ENCODE measurements around the gene RAMACL.

RAMACL gene

GRCh38 chr6:166619912-166620311 is 33.4 kb upstream of the RAMACL start:
- peaks cover 18% of the 10 kb centered on the region for H3K36me3 ChIP-seq
- no peaks in the 10 kb centered on the region for H3K27me3 ChIP-seq
- no peak overlapping the region for H3K27ac ChIP-seq
- no peaks in the 10 kb centered on the region for H3K9me3 ChIP-seq
- TF ChIP-seq CTCF (IDR thresholded peaks at IDR 0.05): no peak
- H3K4me1 ChIP-seq (ENCODE audit: control insufficient read depth in 1 of 2, insufficient read depth in 1 of 2, low read depth in 1 of 2, low read length in 1 of 2): peaks cover 0 to 22% of the 10 kb centered on the region in 2 experiments
- no peak overlapping the region for H3K4me3 ChIP-seq (ENCODE audit: low read depth in 1 of 2, low read length in 1 of 2)

GRCh38 chr6:166618866-166619761 is 32.6 kb upstream of the RAMACL start:
- H3K4me1 ChIP-seq (ENCODE audit: control insufficient read depth in 1 of 2, insufficient read depth in 1 of 2, low read depth in 1 of 2, low read length in 1 of 2): peaks cover 0 to 14% of the 10 kb centered on the region in 2 experiments
- peaks cover 18% of the 10 kb centered on the region for H3K36me3 ChIP-seq
- no peak for TF ChIP-seq CTCF (IDR thresholded peaks at IDR 0.05)
- no peaks in the 10 kb centered on the region for H3K27me3 ChIP-seq
- no peak overlapping the region for H3K4me3 ChIP-seq (ENCODE audit: low read depth in 1 of 2, low read length in 1 of 2)
- H3K9me3 ChIP-seq: no peaks in the 10 kb centered on the region
- no peak overlapping the region for H3K27ac ChIP-seq

GRCh38 chr6:166618251-166618650 is 31.8 kb upstream of the RAMACL start:
- no peaks in the 10 kb centered on the region for H3K9me3 ChIP-seq
- no peak overlapping the region for H3K4me3 ChIP-seq (ENCODE audit: low read depth in 1 of 2, low read length in 1 of 2)
- no peaks in the 10 kb centered on the region for H3K27me3 ChIP-seq
- TF ChIP-seq CTCF (IDR thresholded peaks at IDR 0.05): no peak
- no peak overlapping the region for H3K27ac ChIP-seq
- H3K36me3 ChIP-seq: peaks cover 26% of the 10 kb centered on the region
- peaks cover 0 to 7% of the 10 kb centered on the region in 2 experiments for H3K4me1 ChIP-seq (ENCODE audit: control insufficient read depth in 1 of 2, insufficient read depth in 1 of 2, low read depth in 1 of 2, low read length in 1 of 2)

- H3K4me3 ChIP-seq (ENCODE audit: low read depth in 1 of 2, low read length in 1 of 2): no peak overlapping the region
- no peaks in the 10 kb centered on the region for H3K4me1 ChIP-seq (ENCODE audit: control insufficient read depth in 1 of 2, insufficient read depth in 1 of 2, low read depth in 1 of 2, low read length in 1 of 2)
- no peaks in the 10 kb centered on the region for H3K9me3 ChIP-seq
- H3K27me3 ChIP-seq: no peaks in the 10 kb centered on the region
- TF ChIP-seq CTCF (IDR thresholded peaks at IDR 0.05): no peak
- H3K27ac ChIP-seq: no peak overlapping the region
- peaks cover 32% of the 10 kb centered on the region for H3K36me3 ChIP-seq
Measured at GRCh38 chr6:166617359-166617758, 30.9 kb upstream of the RAMACL start.

GRCh38 chr6:166616261-166617238 is 30.1 kb upstream of the RAMACL start:
- Histone ChIP-seq H3K27me3 (no peaks in the 10 kb centered on the region), H3K27ac (no peak overlapping the region), H3K9me3 (no peaks in the 10 kb centered on the region), H3K4me1 (ENCODE audit: control insufficient read depth in 1 of 2, insufficient read depth in 1 of 2, low read depth in 1 of 2, low read length in 1 of 2) (no peaks in the 10 kb centered on the region), H3K36me3 (peaks cover 32% of the 10 kb centered on the region), H3K4me3 (ENCODE audit: low read depth in 1 of 2, low read length in 1 of 2) (no peak overlapping the region)
- TF ChIP-seq CTCF (IDR thresholded peaks at IDR 0.05): no peak

Measured in neutrophil (primary cell).